Measurements from ENCODE around the gene SORT1.

The SORT1 gene

DNA sequence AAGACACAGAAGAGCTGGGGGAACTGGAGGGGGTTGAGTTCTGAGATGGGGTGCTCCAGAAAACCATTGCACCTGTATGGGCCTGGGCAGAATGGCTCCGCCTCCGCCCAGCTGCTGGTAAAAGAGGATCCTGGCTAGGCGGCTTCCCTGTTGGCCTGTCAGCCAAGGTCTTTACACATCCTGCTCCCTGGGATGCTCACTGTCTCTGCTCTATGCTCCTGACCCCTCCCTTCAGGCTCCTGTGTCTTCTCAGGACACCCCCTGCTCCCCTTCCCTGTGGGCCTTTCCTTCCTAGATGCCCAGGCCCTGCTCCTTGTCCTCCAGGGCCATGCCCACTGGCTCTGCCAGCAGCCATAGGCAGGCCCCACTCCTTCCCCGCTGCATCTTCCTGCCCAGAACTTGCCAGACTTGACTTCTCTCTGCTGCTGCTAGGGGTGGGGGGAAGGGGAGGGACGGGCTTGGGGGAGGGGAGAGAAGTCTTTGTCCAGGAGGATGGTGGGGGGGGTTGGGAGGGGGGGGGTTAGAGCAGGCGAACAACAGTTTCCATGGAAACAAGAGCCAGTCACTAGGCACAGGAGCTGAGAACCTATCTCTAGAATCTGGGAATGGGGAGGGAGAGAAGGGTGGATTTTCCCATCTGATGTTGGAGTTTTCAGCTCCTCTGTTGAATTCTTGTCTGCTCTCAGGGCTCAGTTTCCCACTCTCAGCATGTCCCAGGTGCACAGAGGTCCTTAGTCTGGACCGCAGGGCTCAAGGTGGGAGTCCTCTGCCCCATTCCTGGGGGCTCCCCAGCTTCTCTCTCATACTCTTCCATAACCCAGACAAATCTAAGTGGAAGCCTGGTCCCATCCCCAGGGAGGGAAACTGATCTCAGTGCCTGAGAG lies 137.8 kb downstream of the SORT1 start:
- in situ Hi-C loops (cut with MboI; ENCODE audit: low sequenced_read_pairs, unreplicated experiment): no loop called here
- TF ChIP-seq, protein P1, sequence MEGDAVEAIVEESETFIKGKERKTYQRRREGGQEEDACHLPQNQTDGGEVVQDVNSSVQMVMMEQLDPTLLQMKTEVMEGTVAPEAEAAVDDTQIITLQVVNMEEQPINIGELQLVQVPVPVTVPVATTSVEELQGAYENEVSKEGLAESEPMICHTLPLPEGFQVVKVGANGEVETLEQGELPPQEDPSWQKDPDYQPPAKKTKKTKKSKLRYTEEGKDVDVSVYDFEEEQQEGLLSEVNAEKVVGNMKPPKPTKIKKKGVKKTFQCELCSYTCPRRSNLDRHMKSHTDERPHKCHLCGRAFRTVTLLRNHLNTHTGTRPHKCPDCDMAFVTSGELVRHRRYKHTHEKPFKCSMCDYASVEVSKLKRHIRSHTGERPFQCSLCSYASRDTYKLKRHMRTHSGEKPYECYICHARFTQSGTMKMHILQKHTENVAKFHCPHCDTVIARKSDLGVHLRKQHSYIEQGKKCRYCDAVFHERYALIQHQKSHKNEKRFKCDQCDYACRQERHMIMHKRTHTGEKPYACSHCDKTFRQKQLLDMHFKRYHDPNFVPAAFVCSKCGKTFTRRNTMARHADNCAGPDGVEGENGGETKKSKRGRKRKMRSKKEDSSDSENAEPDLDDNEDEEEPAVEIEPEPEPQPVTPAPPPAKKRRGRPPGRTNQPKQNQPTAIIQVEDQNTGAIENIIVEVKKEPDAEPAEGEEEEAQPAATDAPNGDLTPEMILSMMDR (IDR thresholded peaks at IDR 0.05; ENCODE audit: borderline replicate concordance, control extremely low read depth, extremely low read depth, insufficient read depth, missing control alignments): no peak
- DNase-seq (ENCODE audit: low spot score): no peak

Data from GM13976 (cell line).